Measurements from ENCODE around the gene RPTOR.

RPTOR gene

DNA sequence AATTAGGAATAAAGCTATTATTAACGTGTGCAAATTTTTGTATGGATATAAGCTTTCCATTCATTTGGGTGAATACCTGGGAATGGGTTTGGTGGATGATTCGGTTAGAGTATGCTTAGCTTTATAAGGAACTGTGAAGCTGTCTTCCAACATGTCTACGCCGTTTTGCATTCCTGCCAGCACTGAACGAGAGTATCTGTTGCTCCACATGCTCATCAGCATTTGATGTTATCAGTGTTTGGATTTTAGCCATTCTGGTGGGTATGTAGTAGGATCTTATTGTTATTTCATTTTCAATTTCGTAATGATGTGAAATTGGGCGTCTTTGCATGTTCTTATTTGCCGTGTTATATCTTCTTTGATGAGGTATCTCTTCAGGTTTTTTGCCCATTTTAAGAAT, 168.0 kb downstream of the RPTOR start:
- Histone ChIP-seq H3K4me3 (ENCODE audit: low read depth, low read length) (no peak overlapping the region), H3K36me3 (ENCODE audit: control insufficient read depth, insufficient read depth, low read length) (no peaks in the 10 kb centered on the region), H3K9ac (ENCODE audit: low read depth, low read length) (no peak overlapping the region), H3K9me3 (ENCODE audit: control insufficient read depth, insufficient read depth, low read length) (no peaks in the 10 kb centered on the region), H3K4me1 (ENCODE audit: control insufficient read depth, insufficient read depth, low read length) (no peaks in the 10 kb centered on the region), H3K27me3 (ENCODE audit: control insufficient read depth, insufficient read depth, low read length) (no peaks in the 10 kb centered on the region)

DNA sequence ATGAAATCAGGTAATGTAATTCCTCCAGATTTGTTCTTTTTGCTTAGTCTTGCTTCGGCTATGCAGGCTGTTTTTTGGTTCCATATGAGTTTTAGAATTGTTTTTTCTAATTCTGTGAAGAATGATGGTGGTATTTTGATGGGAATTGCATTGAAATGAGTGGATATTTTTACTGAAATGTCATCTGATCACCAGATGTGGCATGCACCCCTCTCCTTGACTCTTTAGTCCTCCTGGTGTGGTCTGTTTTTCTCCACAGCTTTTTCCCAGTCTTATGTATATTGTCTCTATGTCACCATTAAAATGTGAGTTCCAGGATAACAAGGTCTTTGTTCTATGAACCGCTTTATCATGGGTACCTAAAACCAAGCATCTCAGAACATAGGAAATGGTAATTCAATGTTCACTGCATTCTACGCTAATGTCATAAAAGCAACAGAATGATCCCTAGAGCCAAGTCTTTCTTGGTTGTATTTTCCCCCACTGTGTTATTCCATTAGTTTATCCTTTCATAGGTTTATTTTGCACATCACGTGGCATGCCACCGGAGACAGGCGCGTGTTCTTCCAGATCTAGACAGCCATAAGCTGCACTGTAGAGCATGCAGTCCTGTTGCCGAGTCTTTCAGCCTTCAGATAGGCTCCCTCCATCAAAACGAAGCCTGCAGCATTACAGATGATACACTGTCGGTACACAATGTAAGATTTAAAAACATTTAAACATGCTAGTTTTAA, 172.5 kb downstream of the RPTOR start:
- Histone ChIP-seq H3K36me3 (ENCODE audit: control insufficient read depth, insufficient read depth, low read length) (no peaks in the 10 kb centered on the region), H3K9ac (ENCODE audit: low read depth, low read length) (no peak overlapping the region), H3K4me3 (ENCODE audit: low read depth, low read length) (no peak overlapping the region), H3K9me3 (ENCODE audit: control insufficient read depth, insufficient read depth, low read length) (no peaks in the 10 kb centered on the region), H3K4me1 (ENCODE audit: control insufficient read depth, insufficient read depth, low read length) (no peaks in the 10 kb centered on the region), H3K27me3 (ENCODE audit: control insufficient read depth, insufficient read depth, low read length) (no peaks in the 10 kb centered on the region)

DNA sequence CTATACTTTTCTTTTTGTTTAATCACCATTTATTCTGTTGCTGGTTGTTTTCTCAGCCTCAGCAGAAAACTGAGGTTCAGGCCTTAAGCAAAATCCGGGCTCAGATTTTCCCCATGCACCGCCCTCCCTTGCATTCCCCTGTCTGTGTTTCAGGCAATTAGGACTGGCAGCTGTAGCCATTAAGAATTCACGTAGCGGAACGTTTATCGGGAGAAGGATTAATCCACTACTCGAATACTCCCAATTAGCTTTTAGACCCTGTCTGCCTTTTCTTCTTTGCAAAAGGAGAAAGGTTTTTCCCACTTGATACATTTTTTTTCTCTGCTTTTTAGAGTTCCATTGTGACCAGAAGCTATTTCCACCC, 173.1 kb downstream of the RPTOR start:
- no peaks in the 10 kb centered on the region for H3K27me3 ChIP-seq (ENCODE audit: control insufficient read depth, insufficient read depth, low read length)
- no peaks in the 10 kb centered on the region for H3K9me3 ChIP-seq (ENCODE audit: control insufficient read depth, insufficient read depth, low read length)
- H3K4me3 ChIP-seq (ENCODE audit: low read depth, low read length) = no peak overlapping the region
- H3K4me1 ChIP-seq (ENCODE audit: control insufficient read depth, insufficient read depth, low read length) = no peaks in the 10 kb centered on the region
- no peaks in the 10 kb centered on the region for H3K36me3 ChIP-seq (ENCODE audit: control insufficient read depth, insufficient read depth, low read length)
- no peak overlapping the region for H3K9ac ChIP-seq (ENCODE audit: low read depth, low read length)

DNA sequence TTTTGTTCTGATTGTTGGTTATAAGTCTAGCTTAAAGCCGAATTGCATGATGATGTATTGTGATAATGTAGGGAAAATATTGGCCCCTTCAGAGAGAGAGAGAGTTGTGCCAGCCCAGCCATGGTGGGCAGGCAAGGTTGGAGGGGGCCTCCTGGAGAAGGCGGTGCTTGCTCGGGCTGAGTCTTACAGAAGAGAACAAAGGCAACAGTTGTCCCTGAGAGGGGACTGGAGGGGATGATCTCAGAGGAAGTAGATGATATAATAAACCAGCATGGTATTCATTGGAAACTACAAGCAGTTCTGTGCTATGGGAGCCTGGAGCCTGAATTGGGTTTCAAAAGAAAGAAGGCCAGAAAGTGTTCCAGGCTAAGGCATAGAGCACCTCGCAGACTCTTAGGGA, 173.8 kb downstream of the RPTOR start:
- Histone ChIP-seq H3K4me3 (ENCODE audit: low read depth, low read length) (no peak overlapping the region), H3K27me3 (ENCODE audit: control insufficient read depth, insufficient read depth, low read length) (no peaks in the 10 kb centered on the region), H3K36me3 (ENCODE audit: control insufficient read depth, insufficient read depth, low read length) (no peaks in the 10 kb centered on the region), H3K9ac (ENCODE audit: low read depth, low read length) (no peak overlapping the region), H3K9me3 (ENCODE audit: control insufficient read depth, insufficient read depth, low read length) (no peaks in the 10 kb centered on the region), H3K4me1 (ENCODE audit: control insufficient read depth, insufficient read depth, low read length) (no peaks in the 10 kb centered on the region)

DNA sequence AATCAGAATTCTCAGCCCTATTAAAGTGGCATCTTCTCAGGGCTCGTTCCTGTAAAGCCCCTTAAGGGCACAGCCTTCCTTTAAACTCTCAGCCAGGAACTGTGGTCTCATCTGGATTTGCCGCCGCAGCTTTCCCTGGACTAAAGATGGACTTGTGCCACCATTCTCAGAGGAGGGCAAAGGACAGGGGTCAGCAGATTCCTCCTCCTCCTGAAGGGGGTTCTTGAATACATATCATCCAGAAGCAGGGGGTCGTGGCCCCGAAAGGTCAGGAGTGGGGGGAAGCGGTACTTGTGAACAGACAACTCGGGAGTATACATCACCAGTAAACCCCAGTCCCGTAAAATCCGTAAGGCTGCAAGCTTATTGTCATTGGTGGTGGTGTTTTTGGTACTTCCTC, 174.8 kb downstream of the RPTOR start:
- Histone ChIP-seq H3K9me3 (ENCODE audit: control insufficient read depth, insufficient read depth, low read length) (no peaks in the 10 kb centered on the region), H3K9ac (ENCODE audit: low read depth, low read length) (no peak overlapping the region), H3K36me3 (ENCODE audit: control insufficient read depth, insufficient read depth, low read length) (no peaks in the 10 kb centered on the region), H3K4me1 (ENCODE audit: control insufficient read depth, insufficient read depth, low read length) (no peaks in the 10 kb centered on the region), H3K27me3 (ENCODE audit: control insufficient read depth, insufficient read depth, low read length) (no peaks in the 10 kb centered on the region), H3K4me3 (ENCODE audit: low read depth, low read length) (no peak overlapping the region)

DNA sequence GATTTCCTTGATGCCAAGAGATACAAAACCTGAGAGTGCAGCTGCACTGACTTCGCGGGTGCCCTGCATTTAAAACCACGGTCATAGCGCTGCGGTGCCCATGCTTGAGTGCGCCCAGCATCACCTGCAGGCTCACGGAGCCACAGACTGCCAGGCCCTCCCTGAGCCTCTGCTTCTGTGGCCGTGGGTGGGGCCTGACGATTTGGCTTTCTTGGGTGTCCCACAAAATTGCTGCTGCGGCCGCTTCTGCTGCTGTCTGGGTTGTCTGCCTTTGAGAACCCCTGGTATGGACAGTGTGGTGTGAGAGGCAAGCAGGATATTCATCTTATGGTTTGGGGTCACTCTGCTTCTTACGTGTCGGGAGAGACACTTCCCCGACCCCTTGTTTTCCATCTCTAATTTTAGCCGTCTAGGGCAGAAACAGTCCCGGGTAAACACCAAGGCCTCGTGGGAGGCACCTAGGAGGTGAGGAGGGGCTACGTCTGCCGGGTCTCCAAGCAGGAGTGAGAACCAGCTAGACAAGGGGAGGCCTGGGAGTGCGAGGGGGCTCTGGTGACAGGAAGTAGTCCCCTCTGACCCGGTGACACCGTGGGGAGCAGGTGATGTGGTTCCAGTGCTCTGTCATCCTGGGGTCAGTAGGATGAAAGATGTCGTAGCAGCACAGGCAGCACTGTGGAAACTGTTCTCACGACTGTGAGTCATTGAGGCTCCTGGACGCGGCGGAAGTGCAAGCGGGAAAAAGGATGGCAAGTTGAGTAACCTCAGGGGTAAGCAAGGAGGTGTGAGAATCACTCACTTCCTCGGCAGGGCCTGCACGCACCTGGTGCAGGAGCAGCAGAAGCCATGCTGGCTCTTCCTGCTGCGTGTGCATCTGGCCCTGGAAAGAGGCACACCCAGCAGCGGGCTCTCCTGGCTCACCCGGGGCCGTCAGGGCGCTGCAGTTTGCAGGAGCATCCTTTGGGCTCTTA, 176.3 kb downstream of the RPTOR start:
- no peaks in the 10 kb centered on the region for H3K9me3 ChIP-seq (ENCODE audit: control insufficient read depth, insufficient read depth, low read length)
- H3K4me1 ChIP-seq (ENCODE audit: control insufficient read depth, insufficient read depth, low read length) = no peaks in the 10 kb centered on the region
- no peaks in the 10 kb centered on the region for H3K36me3 ChIP-seq (ENCODE audit: control insufficient read depth, insufficient read depth, low read length)
- no peak overlapping the region for H3K4me3 ChIP-seq (ENCODE audit: low read depth, low read length)
- H3K27me3 ChIP-seq (ENCODE audit: control insufficient read depth, insufficient read depth, low read length) = no peaks in the 10 kb centered on the region
- H3K9ac ChIP-seq (ENCODE audit: low read depth, low read length) = no peak overlapping the region

DNA sequence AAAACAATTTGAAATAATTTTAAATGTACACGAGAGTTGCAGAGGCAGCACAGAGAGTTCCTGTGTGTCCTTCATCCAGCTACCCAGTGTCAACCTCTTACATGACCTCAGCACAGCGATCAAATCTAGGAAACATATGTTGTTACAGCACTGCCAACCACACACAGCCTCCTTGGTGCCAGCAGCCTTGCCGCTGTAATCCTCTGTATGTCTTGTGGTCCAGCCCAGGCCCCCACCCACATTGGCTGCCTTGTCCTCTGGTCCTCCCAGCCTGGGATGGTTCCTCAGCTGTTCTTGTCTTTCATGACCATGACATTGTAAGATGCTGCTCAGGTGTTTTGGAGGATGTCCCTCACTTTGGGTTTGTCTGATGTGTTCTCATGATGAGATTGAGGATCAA, 178.0 kb downstream of the RPTOR start:
- Histone ChIP-seq H3K9ac (ENCODE audit: low read depth, low read length) (no peak overlapping the region), H3K4me3 (ENCODE audit: low read depth, low read length) (no peak overlapping the region), H3K4me1 (ENCODE audit: control insufficient read depth, insufficient read depth, low read length) (no peaks in the 10 kb centered on the region), H3K27me3 (ENCODE audit: control insufficient read depth, insufficient read depth, low read length) (no peaks in the 10 kb centered on the region), H3K9me3 (ENCODE audit: control insufficient read depth, insufficient read depth, low read length) (no peaks in the 10 kb centered on the region), H3K36me3 (ENCODE audit: control insufficient read depth, insufficient read depth, low read length) (no peaks in the 10 kb centered on the region)

DNA sequence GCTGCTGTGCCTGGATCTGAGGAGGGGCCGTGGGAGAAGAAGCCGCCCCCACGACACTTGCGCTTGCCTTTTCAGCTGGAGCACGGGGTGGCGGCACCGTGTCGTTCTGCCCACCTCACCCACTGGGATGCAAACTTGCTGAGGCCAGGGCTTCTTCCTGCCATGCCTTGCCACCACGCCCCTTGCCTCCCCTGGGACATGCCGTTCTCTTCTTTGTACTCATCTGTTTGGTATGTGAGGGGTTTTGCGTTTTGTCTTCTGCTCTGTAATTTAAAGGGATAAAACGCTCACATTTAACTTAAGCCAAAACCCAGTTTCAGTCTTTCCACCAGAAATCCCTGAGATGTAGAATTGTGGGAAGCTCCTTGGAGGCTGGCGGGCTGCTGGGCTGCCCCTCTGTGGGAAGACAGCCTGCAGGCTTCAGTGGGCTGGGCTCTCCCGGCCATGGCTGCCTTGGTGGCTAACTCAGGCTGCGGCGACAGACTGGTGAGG, 180.2 kb downstream of the RPTOR start:
- Histone ChIP-seq H3K36me3 (ENCODE audit: control insufficient read depth, insufficient read depth, low read length) (no peaks in the 10 kb centered on the region), H3K4me1 (ENCODE audit: control insufficient read depth, insufficient read depth, low read length) (no peaks in the 10 kb centered on the region), H3K9ac (ENCODE audit: low read depth, low read length) (no peak overlapping the region), H3K9me3 (ENCODE audit: control insufficient read depth, insufficient read depth, low read length) (no peaks in the 10 kb centered on the region), H3K4me3 (ENCODE audit: low read depth, low read length) (no peak overlapping the region), H3K27me3 (ENCODE audit: control insufficient read depth, insufficient read depth, low read length) (no peaks in the 10 kb centered on the region)

DNA sequence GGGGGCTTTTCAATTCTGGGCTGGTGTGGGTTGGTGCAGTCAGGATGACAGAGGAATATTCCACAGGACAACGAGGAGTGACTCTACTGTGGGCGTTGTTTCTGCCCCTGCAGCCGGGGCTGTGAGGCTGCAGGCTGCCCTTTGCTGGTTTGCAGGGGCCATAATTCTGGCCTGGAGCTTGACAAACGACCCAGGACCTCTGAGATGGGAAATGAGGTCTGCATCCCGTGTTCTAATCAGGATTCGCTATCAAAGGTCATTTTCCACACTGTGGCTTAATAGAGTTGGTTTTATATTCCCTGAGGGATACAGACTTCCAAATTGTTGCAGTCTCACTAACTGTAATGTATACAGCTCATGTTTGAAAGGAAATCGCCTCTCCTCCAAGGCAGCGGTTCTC, 180.9 kb downstream of the RPTOR start:
- Histone ChIP-seq H3K4me1 (ENCODE audit: control insufficient read depth, insufficient read depth, low read length) (no peaks in the 10 kb centered on the region), H3K9ac (ENCODE audit: low read depth, low read length) (no peak overlapping the region), H3K27me3 (ENCODE audit: control insufficient read depth, insufficient read depth, low read length) (no peaks in the 10 kb centered on the region), H3K36me3 (ENCODE audit: control insufficient read depth, insufficient read depth, low read length) (no peaks in the 10 kb centered on the region), H3K4me3 (ENCODE audit: low read depth, low read length) (no peak overlapping the region), H3K9me3 (ENCODE audit: control insufficient read depth, insufficient read depth, low read length) (no peaks in the 10 kb centered on the region)

DNA sequence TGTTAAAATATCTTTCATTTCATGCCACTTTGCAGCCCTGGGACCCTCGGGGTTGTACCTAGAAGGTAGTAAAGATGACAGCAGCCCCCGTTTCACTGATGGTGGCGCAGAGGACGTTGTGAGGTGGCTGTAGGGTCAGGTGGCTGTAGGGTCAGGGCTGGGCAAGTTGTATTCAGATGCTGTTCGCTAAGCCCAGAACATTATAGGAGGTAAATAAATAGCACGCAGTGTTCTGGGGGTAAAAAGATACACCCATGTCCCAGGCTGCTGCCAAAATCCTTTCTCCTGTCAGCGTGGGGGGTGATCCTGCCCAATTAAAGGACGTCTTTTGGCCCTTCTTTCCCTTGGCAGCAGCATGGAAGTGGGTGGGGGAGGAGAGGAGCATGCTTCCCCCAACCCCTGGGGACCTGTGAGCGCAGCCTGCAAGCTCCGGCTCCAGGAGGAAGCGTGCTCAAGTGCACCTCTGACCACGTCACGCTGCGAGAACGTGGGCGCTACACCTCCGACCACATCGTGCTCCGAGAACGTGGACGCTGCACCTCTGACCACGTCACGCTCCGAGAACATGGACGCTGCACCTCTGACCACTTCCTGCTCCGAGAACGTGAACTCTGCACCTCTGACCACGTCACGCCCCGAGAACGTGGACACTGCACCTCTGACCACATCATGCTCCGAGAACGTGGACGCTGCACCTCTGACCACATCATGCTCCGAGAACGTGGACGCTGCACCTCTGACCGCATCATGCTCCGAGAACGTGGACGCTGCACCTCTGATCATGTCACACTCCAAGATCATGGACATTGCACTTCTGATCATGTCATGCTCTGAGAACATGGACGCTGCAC, 182.1 kb downstream of the RPTOR start:
- H3K9ac ChIP-seq (ENCODE audit: low read depth, low read length) = no peak overlapping the region
- no peaks in the 10 kb centered on the region for H3K36me3 ChIP-seq (ENCODE audit: control insufficient read depth, insufficient read depth, low read length)
- no peaks in the 10 kb centered on the region for H3K4me1 ChIP-seq (ENCODE audit: control insufficient read depth, insufficient read depth, low read length)
- H3K27me3 ChIP-seq (ENCODE audit: control insufficient read depth, insufficient read depth, low read length) = no peaks in the 10 kb centered on the region
- H3K9me3 ChIP-seq (ENCODE audit: control insufficient read depth, insufficient read depth, low read length) = no peaks in the 10 kb centered on the region
- H3K4me3 ChIP-seq (ENCODE audit: low read depth, low read length) = no peak overlapping the region

DNA sequence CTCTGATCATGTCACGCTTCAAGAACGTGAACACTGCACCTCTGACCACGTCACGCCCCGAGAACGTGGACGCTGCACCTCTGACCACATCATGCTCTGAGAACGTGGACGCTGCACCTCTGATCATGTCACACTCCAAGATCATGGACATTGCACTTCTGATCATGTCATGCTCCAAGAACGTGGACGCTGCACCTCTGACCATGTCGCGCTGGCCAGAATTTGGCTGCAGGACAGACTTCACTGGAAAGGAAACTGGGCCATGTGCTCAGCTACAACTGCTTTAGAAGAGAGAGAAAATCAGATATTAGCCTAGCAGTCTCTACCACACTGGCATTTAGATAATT, 182.7 kb downstream of the RPTOR start:
- no peaks in the 10 kb centered on the region for H3K27me3 ChIP-seq (ENCODE audit: control insufficient read depth, insufficient read depth, low read length)
- H3K36me3 ChIP-seq (ENCODE audit: control insufficient read depth, insufficient read depth, low read length) = no peaks in the 10 kb centered on the region
- H3K9me3 ChIP-seq (ENCODE audit: control insufficient read depth, insufficient read depth, low read length) = no peaks in the 10 kb centered on the region
- no peak overlapping the region for H3K9ac ChIP-seq (ENCODE audit: low read depth, low read length)
- no peaks in the 10 kb centered on the region for H3K4me1 ChIP-seq (ENCODE audit: control insufficient read depth, insufficient read depth, low read length)
- no peak overlapping the region for H3K4me3 ChIP-seq (ENCODE audit: low read depth, low read length)

All from iPS-15b (cell line).